Pancreas (tissue), 10 donors: Measurements from ENCODE around the gene CACNA1C. TPM values are rescaled to one million over a fixed set of nuclear protein-coding genes. Genes with fewer than 3 reads are reported as not detected.

Source experiments
- ATAC-seq, 4 donors: fragments of 200-7000 bp; cut with Tn5 transposase; one replicate each; pipeline versions ENCODE4 v1.8.0 to v1.9.1; 2020; ENCODE audit warnings: mild to moderate bottlenecking in 4 of 4, moderate library complexity in 4 of 4
- DNase-seq, 6 donors: peaks; one replicate each; pipeline ENCODE4 v3.0.0-alpha.2; 2020
- FAIRE-seq: peaks from 2 replicates; lab custom pipeline; 2012; peaks lifted over from hg19 to GRCh38; lab: Jason Lieb, UNC
- H3K27ac ChIP-seq, 4 donors: fragments of 200-600 bp; sonication (generic); 1 replicate in 3 of 4; 2 replicates in 1 of 4; pipeline versions ENCODE4 v1.5.0 to v1.8.0; 2020
- H3K27me3 ChIP-seq, 4 donors: fragments of 200-600 bp; one replicate each; pipeline ENCODE4 v1.8.0; 2021
- H3K36me3 ChIP-seq, 3 donors: fragments of 200-600 bp; sonication (generic) in 1 of 3; one replicate each; pipeline versions ENCODE4 v1.5.0 to v1.8.0; 2020 to 2021
- H3K4me1 ChIP-seq, 3 donors: fragments of 200-600 bp; one replicate each; pipeline ENCODE4 v1.8.0; 2021
- H3K4me3 ChIP-seq, 4 donors: fragments of 200-600 bp; sonication (generic) in 2 of 4; one replicate each; pipeline versions ENCODE4 v1.5.0 to v1.8.0; 2020 to 2021
- H3K9me3 ChIP-seq, 4 donors: fragments of 200-600 bp; one replicate each; pipeline ENCODE4 v1.8.0; 2021
- WGBS, 2 donors: extraction: QIAGEN DNeasy Blood & Tissue Kit; methylation state at CpG; one replicate each; pipeline ENCODE4 v1.1.7; 2013; 5-methylcytosine and 5-hydroxymethylcytosine counted together
- intact Hi-C, 3 donors: fragments of 100-400 bp; cut with DNase I; formaldehyde crosslinking; loops; one replicate each; pipeline versions ENCODE4 v1.11.1 to v1.14.2; 2022
- polyA plus RNA-seq, 2 donors: library from polyadenylated mRNA; stranded (reverse); fragments of 200-250 nt; gene quantifications; one replicate each; pipeline ENCODE4 v1.2.3, GENCODE V29; 2013
- total RNA-seq, 6 donors: library from RNA; stranded (reverse); fragmentation: NEBNext Ultra II Directional in 4 of 6; extraction: Animal tissue kit (Norgen Biotek cat#: 25700) in 4 of 6; gene quantifications; one replicate each; pipeline versions ENCODE4 v1.2.1 to v1.2.4, GENCODE V29; 2021 to 2023
- TF ChIP-seq, protein P1 (sequence below), 4 donors: fragments of 200-600 bp; sonication (generic) in 3 of 4; IDR thresholded peaks; one replicate each; pipeline versions ENCODE4 v1.5.0 to v1.8.0; 2021; ENCODE audit warnings: antibody characterized with exemption in 4 of 4
- donor health status: healthy with polysubstance abuse.
- donor health status: DM: no; HTN: no; CAD: no; lungs with moderate emphysema.
- donor health status: DM: no; HTN: no; CAD: no.
- donor health status: control.
- donor health status: control.
- donor health status: Bipolar disorder and iron deficiency.
- donor health status: DM: yes; HTN: yes; CAD: no.
- donor health status: DM: no; HTN: no; CAD: no.
- donor health status: DM: no; HTN: no; CAD: no.
- donor health status: DM: yes; HTN: yes; CAD: no.

CACNA1C gene
- total and polyA plus RNA-seq, 8 donors: 1.2 to 3.8 (median 2.3) TPM

DNA sequence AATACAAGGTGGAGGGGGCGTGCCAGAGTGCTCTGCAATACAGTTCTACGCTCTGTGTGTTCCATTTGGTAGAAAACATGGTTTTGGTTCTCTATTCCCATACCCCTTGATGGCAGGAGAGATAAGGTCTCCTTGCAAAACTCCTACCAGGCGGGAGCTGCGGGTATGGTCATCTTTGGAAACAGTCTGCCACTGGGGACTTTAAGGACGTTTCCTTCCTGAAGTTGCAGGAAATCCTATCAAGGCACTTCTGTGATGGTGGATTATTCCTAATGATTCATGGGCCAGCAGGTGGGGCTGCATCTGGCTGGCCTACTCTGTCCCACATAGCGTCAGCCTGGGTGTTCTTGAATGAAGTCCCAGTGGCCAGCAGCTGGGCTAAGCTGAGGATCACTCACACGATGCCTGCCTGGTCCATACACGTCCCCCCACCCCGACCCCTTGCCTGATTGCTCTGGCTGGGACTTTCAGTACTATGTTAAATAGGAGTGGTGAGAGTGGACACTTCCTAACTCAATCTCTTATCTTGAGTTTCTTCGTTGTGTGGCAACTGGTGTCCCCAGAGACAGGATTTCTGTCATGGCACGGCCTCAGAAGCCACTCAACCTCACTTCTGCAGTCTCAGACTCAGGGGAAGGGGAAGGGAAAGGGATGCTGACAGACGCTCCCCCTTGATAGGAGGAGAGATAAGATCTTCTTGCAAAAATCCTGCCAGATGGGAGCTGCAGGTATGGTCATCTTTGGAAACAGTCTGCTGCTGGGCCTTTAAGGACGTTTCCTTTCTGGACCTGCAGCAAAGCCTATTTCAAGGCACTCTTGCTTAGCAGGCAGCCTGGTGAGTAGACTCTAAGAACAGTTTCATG lies 680.9 kb downstream of the CACNA1C start:
- H3K9me3 ChIP-seq: no peaks in the 10 kb centered on the region
- H3K4me1 ChIP-seq: no peaks in the 10 kb centered on the region
- ATAC-seq: no peak
- no peak overlapping the region for H3K4me3 ChIP-seq
- intact Hi-C loops: no loop called here
- WGBS, 2 donors: 44 to 60% methylated on average over 13 of the region's 13 CpGs
- no peaks in the 10 kb centered on the region for H3K27me3 ChIP-seq
- TF ChIP-seq, protein P1, sequence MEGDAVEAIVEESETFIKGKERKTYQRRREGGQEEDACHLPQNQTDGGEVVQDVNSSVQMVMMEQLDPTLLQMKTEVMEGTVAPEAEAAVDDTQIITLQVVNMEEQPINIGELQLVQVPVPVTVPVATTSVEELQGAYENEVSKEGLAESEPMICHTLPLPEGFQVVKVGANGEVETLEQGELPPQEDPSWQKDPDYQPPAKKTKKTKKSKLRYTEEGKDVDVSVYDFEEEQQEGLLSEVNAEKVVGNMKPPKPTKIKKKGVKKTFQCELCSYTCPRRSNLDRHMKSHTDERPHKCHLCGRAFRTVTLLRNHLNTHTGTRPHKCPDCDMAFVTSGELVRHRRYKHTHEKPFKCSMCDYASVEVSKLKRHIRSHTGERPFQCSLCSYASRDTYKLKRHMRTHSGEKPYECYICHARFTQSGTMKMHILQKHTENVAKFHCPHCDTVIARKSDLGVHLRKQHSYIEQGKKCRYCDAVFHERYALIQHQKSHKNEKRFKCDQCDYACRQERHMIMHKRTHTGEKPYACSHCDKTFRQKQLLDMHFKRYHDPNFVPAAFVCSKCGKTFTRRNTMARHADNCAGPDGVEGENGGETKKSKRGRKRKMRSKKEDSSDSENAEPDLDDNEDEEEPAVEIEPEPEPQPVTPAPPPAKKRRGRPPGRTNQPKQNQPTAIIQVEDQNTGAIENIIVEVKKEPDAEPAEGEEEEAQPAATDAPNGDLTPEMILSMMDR (IDR thresholded peaks at IDR 0.05): no peak
- H3K27ac ChIP-seq: no peak overlapping the region
- no peaks in the 10 kb centered on the region for H3K36me3 ChIP-seq
- FAIRE-seq: no peak
- no peak for DNase-seq

DNA sequence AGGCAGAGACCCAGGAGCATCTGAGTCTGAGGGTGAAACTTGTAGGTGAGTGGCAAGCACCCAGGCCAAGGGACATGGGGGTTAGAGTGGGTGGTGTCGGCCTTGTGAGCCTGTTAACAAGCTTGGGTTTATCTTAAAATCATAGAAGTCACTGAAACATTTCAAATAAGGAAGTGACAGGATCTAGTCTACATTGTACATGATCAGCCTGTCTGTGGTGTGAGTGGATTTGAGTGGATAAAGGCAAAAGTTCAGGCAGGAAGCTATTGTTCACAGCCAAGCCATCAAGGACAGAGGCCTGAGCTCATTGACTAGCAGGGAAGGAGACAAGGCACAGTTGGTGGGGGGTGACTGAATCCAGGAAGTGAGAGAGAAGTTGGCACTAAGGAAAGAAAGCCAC lies 682.6 kb downstream of the CACNA1C start:
- TF ChIP-seq, protein P1 (IDR thresholded peaks at IDR 0.05): no peak
- Histone ChIP-seq H3K4me1 (no peaks in the 10 kb centered on the region), H3K27me3 (no peaks in the 10 kb centered on the region), H3K36me3 (no peaks in the 10 kb centered on the region), H3K9me3 (no peaks in the 10 kb centered on the region), H3K27ac (no peak overlapping the region), H3K4me3 (no peak overlapping the region)
- no peak for DNase-seq
- no peak for FAIRE-seq
- intact Hi-C loops: loop anchor here in 1 of 3 donors (5.0 kb wide), 1 partner anchor 42 kb away; no protein-coding TSS in a partner anchor
- no peak for ATAC-seq
- WGBS, 2 donors: 74 to 80% methylated on average over 1 of the region's 1 CpG

DNA sequence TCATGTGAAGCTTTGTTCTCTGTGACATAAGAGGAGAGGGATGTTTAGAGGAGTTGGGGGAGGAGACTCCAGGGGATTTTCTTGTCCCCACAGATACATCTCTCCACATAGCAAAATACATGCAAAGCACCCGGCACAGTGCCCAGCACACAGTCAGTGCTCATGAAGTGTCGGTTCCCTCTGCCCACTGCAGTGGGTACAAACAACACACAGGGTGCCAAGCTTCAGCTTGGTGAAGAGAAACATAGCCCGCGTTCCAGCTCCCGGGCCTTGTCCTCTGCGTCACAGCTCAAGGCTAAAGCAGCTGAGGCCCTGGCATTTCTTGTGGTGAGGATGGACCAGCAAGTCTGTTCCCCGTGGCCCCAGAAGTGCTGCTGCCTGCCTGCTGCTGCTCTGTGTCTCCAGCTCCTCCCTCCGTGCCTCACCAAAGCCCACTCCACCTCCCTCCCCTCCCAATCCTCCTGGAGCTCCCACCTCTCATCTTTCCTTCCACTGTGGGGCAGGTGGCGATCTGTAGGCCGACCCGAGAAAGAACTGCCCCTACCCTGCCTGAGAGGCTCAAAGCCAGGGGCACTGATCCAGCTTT lies 685.0 kb downstream of the CACNA1C start:
- H3K36me3 ChIP-seq: no peaks in the 10 kb centered on the region
- no peaks in the 10 kb centered on the region for H3K9me3 ChIP-seq
- TF ChIP-seq, protein P1 (IDR thresholded peaks at IDR 0.05): no peak
- no peaks in the 10 kb centered on the region for H3K4me1 ChIP-seq
- no peaks in the 10 kb centered on the region for H3K27me3 ChIP-seq
- no peak overlapping the region for H3K4me3 ChIP-seq
- H3K27ac ChIP-seq: no peak overlapping the region
- DNase-seq (no peak), FAIRE-seq (no peak), ATAC-seq (no peak)
- 62 to 66% methylated on average over 11 of the region's 11 CpGs for WGBS, 2 donors
- intact Hi-C loops: loop anchor here in 2 of 3 donors (2.0 to 5.0 kb wide), 2 partner anchors 40 to 47 kb away; no protein-coding TSS in a partner anchor

DNA sequence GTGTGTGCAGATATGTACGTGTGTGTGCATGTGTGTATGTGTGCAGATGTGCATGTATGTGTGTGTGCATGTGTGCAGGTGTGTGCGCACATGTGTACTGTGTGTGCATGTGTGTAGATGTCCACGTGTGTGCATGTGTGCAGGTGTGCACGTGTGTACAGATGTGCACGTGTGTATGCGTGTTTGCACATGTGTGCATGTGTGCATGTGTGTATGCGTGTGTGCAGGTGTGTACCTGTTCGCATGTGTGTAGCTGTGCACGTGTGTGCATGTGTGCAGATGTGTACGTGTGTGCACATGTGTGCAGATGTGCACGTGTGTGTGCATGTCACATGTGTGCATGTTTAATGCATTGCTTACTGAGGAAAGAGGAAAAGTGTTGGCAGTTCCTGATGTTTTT lies 686.3 kb downstream of the CACNA1C start:
- intact Hi-C loops: loop anchor here in 2 of 3 donors (2.0 to 5.0 kb wide), 2 partner anchors 38 to 46 kb away; no protein-coding TSS in a partner anchor
- TF ChIP-seq, protein P1 (IDR thresholded peaks at IDR 0.05): no peak
- Histone ChIP-seq H3K4me1 (no peaks in the 10 kb centered on the region), H3K9me3 (no peaks in the 10 kb centered on the region), H3K27ac (no peak overlapping the region), H3K36me3 (no peaks in the 10 kb centered on the region), H3K27me3 (no peaks in the 10 kb centered on the region), H3K4me3 (no peak overlapping the region)
- FAIRE-seq: no peak
- no peak for ATAC-seq
- WGBS, 2 donors: 55 to 58% methylated on average over 11 of the region's 11 CpGs
- DNase-seq: no peak
